ENCODE measurements around the gene PDE4D.

Gene PDE4D

DNA sequence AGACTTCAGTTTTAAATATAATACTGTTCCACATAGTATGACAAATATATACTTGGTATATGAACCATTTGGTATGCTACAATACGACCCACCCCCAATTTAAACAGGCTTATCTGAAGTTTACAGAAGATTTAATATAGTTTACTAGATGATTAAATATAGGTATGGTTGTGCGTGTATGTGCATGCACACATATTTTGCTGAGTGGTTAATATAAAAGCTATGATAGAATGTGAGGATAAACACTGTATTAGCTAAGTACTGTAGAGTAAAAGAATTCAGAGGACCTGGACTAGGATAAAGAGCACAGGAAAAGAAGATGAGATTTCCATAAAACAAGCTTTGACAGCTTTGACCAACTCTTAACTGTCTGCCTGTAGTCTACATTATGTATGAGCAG lies 356.7 kb downstream of the PDE4D start:
- H3K4me3 ChIP-seq (ENCODE audit: control insufficient read depth, low read depth, low read length): no peak overlapping the region
- TF ChIP-seq, protein P1, sequence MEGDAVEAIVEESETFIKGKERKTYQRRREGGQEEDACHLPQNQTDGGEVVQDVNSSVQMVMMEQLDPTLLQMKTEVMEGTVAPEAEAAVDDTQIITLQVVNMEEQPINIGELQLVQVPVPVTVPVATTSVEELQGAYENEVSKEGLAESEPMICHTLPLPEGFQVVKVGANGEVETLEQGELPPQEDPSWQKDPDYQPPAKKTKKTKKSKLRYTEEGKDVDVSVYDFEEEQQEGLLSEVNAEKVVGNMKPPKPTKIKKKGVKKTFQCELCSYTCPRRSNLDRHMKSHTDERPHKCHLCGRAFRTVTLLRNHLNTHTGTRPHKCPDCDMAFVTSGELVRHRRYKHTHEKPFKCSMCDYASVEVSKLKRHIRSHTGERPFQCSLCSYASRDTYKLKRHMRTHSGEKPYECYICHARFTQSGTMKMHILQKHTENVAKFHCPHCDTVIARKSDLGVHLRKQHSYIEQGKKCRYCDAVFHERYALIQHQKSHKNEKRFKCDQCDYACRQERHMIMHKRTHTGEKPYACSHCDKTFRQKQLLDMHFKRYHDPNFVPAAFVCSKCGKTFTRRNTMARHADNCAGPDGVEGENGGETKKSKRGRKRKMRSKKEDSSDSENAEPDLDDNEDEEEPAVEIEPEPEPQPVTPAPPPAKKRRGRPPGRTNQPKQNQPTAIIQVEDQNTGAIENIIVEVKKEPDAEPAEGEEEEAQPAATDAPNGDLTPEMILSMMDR (conservative IDR thresholded peaks at IDR 0.05; ENCODE audit: control insufficient read depth, insufficient read depth, low read depth, low read length): no peak
- DNase-seq (ENCODE audit: low read depth): no peak

DNA sequence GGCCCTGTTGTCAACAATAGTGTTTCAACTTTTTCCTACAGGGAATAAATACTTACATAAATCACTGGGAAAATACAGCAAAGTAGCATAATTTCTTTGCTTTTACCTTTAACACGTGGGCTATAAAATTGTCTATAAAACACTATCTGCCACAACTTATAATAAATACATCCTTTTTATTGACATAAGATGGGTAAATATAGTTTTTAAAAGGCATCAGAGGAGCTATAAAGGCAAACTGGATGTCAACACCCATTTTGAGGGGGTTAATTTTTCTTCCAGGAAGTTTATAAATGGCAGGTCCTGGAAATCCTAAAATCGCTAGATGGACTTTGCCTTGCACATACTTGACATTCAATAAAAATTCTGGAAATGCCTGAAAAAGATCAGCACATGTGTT lies 358.0 kb downstream of the PDE4D start:
- H3K4me3 ChIP-seq (ENCODE audit: control insufficient read depth, low read depth, low read length): no peak overlapping the region
- TF ChIP-seq, protein P1 (conservative IDR thresholded peaks at IDR 0.05; ENCODE audit: control insufficient read depth, insufficient read depth, low read depth, low read length): no peak
- DNase-seq (ENCODE audit: low read depth): no peak

DNA sequence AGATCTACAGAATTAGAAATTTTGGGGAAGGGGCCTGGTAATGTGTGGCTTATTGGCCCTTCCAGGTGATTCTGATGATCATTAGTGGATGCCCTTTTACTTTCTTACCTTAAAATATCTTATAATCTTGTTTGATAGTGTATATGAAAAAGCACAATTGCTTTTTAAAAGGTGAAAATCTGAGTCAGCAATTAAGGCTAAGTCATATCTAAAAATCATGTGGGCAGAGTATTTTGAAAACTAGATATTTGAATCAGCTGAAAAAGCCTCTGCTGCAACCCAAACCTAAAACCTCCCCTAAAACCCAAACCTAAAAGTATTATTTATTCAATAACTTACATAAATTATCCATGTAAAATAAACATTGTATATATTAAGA lies 359.8 kb downstream of the PDE4D start:
- H3K4me3 ChIP-seq (ENCODE audit: control insufficient read depth, low read depth, low read length): no peak overlapping the region
- no peak for DNase-seq (ENCODE audit: low read depth)
- TF ChIP-seq, protein P1 (conservative IDR thresholded peaks at IDR 0.05; ENCODE audit: control insufficient read depth, insufficient read depth, low read depth, low read length): no peak

DNA sequence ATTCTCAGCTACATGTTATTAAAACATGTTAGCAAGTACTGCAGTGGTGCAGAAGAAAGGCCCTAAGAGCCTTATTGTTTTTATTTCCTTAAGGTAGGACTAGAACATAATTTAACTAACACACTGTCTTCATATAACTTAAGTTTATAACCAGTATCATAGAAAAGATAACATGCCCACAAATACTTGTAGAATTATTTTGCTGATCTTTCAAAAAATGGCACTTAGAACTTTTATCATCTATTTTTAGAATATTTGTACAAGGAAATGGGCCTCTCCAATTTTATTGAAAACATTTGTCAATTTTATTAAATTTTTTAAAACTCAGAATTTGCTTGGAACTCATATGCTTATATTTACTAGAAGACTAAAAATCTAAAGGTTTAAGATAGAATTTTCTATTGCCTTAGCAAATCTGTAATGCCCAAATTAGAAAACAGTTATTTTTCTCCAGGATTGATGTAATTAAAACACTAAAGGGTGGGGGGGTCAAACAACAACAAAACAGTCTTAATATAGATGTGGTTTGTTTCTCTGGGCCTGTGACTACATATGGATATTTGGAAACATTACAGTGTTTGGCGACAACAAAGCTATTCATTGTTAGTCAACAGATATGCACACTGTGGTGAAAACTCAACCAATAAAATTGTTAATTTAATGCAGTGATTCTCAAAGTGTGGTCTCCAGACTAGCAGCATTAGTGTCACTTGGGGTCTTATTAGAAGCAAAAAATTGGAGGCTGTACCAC lies 360.4 kb downstream of the PDE4D start:
- H3K4me3 ChIP-seq (ENCODE audit: control insufficient read depth, low read depth, low read length): no peak overlapping the region
- TF ChIP-seq, protein P1 (conservative IDR thresholded peaks at IDR 0.05; ENCODE audit: control insufficient read depth, insufficient read depth, low read depth, low read length): no peak
- no peak for DNase-seq (ENCODE audit: low read depth)

DNA sequence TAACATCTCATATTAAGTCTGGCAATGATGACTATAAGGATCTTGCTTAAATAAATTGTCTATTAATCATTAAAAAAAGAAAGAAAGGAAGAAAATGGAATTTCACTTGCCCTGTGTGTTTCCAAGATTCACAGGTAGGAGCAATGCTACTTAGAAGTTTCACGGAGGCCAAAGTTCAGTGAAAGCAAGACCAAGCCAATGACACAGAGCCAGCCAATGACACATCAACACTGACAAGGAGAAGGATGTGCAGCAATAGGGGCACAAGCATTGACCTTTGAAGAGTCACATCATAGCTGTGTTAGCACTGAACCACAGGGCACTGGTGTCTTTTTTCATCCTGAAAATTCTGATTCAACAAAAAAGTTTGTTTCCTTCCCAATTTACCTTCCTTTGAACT lies 364.3 kb downstream of the PDE4D start:
- H3K4me3 ChIP-seq (ENCODE audit: control insufficient read depth, low read depth, low read length): no peak overlapping the region
- no peak for DNase-seq (ENCODE audit: low read depth)
- TF ChIP-seq, protein P1 (conservative IDR thresholded peaks at IDR 0.05; ENCODE audit: control insufficient read depth, insufficient read depth, low read depth, low read length): no peak

DNA sequence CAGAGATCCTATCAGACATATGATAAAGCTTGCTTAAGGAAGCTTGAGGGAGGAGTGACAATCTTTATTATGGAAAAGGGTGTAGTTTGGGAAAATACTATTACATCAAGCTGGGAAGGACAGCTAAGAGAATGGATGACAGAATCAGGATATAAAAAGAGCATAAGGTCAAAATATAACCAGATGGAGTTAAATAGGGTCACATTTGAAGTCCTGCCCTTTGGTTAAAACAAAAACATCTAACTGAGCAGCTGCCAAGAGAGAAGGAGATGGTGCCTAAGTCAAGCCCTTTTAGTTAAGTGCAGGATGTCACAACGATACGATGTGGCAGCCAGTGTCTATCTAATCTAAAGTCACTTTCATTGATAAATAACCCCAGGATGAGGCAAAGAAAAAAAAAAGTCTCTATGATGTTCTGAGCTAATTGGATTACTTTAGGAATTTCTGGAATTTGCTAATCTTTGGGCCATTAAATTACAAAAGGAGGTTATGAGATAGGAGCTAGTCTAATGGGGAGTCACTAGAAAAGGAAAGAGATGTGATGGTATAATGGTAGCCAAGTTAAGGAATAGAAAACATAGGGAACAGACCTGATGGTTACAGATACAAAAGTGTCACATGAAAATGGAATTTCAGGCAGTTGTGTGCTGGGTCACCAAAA lies 365.2 kb downstream of the PDE4D start:
- no peak overlapping the region for H3K4me3 ChIP-seq (ENCODE audit: control insufficient read depth, low read depth, low read length)
- TF ChIP-seq, protein P1 (conservative IDR thresholded peaks at IDR 0.05; ENCODE audit: control insufficient read depth, insufficient read depth, low read depth, low read length): no peak
- no peak for DNase-seq (ENCODE audit: low read depth)
